A673 (cell line): Measurements from ENCODE around the gene BIRC6.

Experiments
- EZH2 ChIP-seq: fragments of 200-600 bp; sonication (generic); IDR thresholded peaks from 2 replicates; pipeline ENCODE4 v1.6.1; 2017; ENCODE audit warnings: borderline replicate concordance, low read depth, mild to moderate bottlenecking, mixed read lengths, antibody characterized with exemption, low read length; ENCODE audit not compliant: poor library complexity, severe bottlenecking
- TF ChIP-seq, protein P1 (sequence below): fragments of 300-800, 200-600 bp; sonication (generic); conservative IDR thresholded peaks from 2 replicates; pipeline ENCODE4 v1.5.1; 2017; ENCODE audit warnings: low read depth, mild to moderate bottlenecking, antibody characterized with exemption, low read length, moderate library complexity, mixed read lengths

DNA sequence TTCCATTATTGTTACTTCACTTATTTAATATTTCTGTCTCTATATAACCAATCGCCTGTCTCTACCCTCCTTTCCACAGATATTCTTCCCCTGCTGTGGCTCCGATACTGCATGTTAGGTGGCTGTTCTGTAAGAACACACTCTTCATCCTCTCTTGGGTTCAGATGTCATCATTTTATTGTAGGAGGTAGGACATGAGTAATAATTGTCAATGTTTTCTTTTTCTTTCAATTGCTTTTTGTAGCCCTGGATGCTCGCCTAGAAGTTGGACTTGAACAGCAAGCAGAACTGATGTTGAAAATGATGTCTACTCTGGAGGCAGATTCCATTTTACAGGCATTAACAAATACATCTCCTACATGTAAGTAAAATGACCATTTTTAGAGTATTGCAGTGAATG is 128.6 kb downstream of the BIRC6 start:
- TF ChIP-seq, protein P1, sequence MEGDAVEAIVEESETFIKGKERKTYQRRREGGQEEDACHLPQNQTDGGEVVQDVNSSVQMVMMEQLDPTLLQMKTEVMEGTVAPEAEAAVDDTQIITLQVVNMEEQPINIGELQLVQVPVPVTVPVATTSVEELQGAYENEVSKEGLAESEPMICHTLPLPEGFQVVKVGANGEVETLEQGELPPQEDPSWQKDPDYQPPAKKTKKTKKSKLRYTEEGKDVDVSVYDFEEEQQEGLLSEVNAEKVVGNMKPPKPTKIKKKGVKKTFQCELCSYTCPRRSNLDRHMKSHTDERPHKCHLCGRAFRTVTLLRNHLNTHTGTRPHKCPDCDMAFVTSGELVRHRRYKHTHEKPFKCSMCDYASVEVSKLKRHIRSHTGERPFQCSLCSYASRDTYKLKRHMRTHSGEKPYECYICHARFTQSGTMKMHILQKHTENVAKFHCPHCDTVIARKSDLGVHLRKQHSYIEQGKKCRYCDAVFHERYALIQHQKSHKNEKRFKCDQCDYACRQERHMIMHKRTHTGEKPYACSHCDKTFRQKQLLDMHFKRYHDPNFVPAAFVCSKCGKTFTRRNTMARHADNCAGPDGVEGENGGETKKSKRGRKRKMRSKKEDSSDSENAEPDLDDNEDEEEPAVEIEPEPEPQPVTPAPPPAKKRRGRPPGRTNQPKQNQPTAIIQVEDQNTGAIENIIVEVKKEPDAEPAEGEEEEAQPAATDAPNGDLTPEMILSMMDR, result no peak
- no peak for TF ChIP-seq EZH2
